Measurements from ENCODE around the gene FAM131A. TPM values are rescaled to one million over a fixed set of nuclear protein-coding genes. Genes with fewer than 3 reads are reported as not detected.

FAM131A gene
- total and polyA plus RNA-seq, 4 donors = 0.81 to 5.7 (median 2.7) TPM

GRCh38 chr3:184368586-184369183 is 31.3 kb downstream of the FAM131A start:
- peak overlapping the region; percentile 19 to 43 for H3K27ac ChIP-seq (ENCODE audit: low read depth in 1 of 2, low read length in 2 of 2)
- WGBS = 39% methylated on average over 3 of the region's 3 CpGs

GRCh38 chr3:184371570-184372018 is 34.2 kb downstream of the FAM131A start:
- DNase-seq (ENCODE audit: low spot score) = peak; percentile 66
- Histone ChIP-seq H3K9me3 (ENCODE audit: control insufficient read depth in 4 of 4, low read length in 3 of 4) (no peaks in the 10 kb centered on the region), H3K4me3 (ENCODE audit: low read depth in 1 of 3, low read length in 3 of 3) (no peak overlapping the region), H3K9ac (ENCODE audit: low read depth in 1 of 2, low read length in 2 of 2) (no peak overlapping the region), H3K27ac (ENCODE audit: low read depth in 1 of 2, low read length in 2 of 2) (no peak overlapping the region), H3K27me3 (ENCODE audit: control insufficient read depth in 4 of 4, insufficient read depth in 4 of 4, low read length in 3 of 4) (no peaks in the 10 kb centered on the region), H3K4me1 (ENCODE audit: control insufficient read depth in 4 of 4, insufficient read depth in 4 of 4, low read length in 3 of 4) (peaks cover 0 to 21% (median 18%) of the 10 kb centered on the region in 4 donors), H3K36me3 (ENCODE audit: control insufficient read depth in 4 of 4, insufficient read depth in 3 of 4, low read depth in 1 of 4, low read length in 3 of 4) (peaks cover 1 to 35% (median 27%) of the 10 kb centered on the region in 4 donors)
- peak in 1 of 2 donors; percentile 40 for TF ChIP-seq RXRA (IDR thresholded peaks at IDR 0.05)
- TF ChIP-seq RAD21 (IDR thresholded peaks at IDR 0.05) = peak; percentile 100
- TF ChIP-seq YY1 (IDR thresholded peaks at IDR 0.05) = no peak
- TF ChIP-seq, protein P1, sequence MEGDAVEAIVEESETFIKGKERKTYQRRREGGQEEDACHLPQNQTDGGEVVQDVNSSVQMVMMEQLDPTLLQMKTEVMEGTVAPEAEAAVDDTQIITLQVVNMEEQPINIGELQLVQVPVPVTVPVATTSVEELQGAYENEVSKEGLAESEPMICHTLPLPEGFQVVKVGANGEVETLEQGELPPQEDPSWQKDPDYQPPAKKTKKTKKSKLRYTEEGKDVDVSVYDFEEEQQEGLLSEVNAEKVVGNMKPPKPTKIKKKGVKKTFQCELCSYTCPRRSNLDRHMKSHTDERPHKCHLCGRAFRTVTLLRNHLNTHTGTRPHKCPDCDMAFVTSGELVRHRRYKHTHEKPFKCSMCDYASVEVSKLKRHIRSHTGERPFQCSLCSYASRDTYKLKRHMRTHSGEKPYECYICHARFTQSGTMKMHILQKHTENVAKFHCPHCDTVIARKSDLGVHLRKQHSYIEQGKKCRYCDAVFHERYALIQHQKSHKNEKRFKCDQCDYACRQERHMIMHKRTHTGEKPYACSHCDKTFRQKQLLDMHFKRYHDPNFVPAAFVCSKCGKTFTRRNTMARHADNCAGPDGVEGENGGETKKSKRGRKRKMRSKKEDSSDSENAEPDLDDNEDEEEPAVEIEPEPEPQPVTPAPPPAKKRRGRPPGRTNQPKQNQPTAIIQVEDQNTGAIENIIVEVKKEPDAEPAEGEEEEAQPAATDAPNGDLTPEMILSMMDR (IDR thresholded peaks at IDR 0.05; ENCODE audit: low read depth, low read length, missing input control) = peak; percentile 97
- peak in 1 of 2 donors; percentile 13 for TF ChIP-seq HNF4A (conservative IDR thresholded peaks at IDR 0.05)
- no peak for TF ChIP-seq JUND (IDR thresholded peaks at IDR 0.05)
- TF ChIP-seq FOXA2 (IDR thresholded peaks at IDR 0.05) = peak; percentile 53
- peak; percentile 73 for TF ChIP-seq FOXA1 (IDR thresholded peaks at IDR 0.05)
- TF ChIP-seq GABPA (IDR thresholded peaks at IDR 0.05 in 1 of 2, conservative IDR thresholded peaks at IDR 0.05 in 1 of 2) = no peak
- no peak for TF ChIP-seq EGR1 (IDR thresholded peaks at IDR 0.05; ENCODE audit: low read depth in 2 of 2)
- TF ChIP-seq HNF4G (IDR thresholded peaks at IDR 0.05) = no peak
- no peak for TF ChIP-seq SP1 (IDR thresholded peaks at IDR 0.05)
- 37% methylated on average over 5 of the region's 5 CpGs for WGBS

More at GRCh38 chr3:184368586-184369183, 31.3 kb downstream of the FAM131A start:
- TF ChIP-seq HNF4G (IDR thresholded peaks at IDR 0.05) (no peak), TAF1 (conservative IDR thresholded peaks at IDR 0.05) (no peak), MAX (IDR thresholded peaks at IDR 0.05) (no peak), JUND (IDR thresholded peaks at IDR 0.05) (no peak), FOXA1 (IDR thresholded peaks at IDR 0.05) (no peak), FOXA2 (IDR thresholded peaks at IDR 0.05) (no peak), RAD21 (IDR thresholded peaks at IDR 0.05) (peak in 1 of 2 donors; percentile 9), HNF4A (conservative IDR thresholded peaks at IDR 0.05) (peak in 1 of 2 donors; percentile 19)
- DNase-seq (ENCODE audit: low spot score) = no peak
- Histone ChIP-seq H3K9me3 (ENCODE audit: control insufficient read depth in 4 of 4, low read length in 3 of 4) (no peaks in the 10 kb centered on the region), H3K36me3 (ENCODE audit: control insufficient read depth in 4 of 4, insufficient read depth in 3 of 4, low read depth in 1 of 4, low read length in 3 of 4) (peaks cover 3 to 28% (median 15%) of the 10 kb centered on the region in 4 donors), H3K9ac (ENCODE audit: low read depth in 1 of 2, low read length in 2 of 2) (no peak overlapping the region), H3K4me1 (ENCODE audit: control insufficient read depth in 4 of 4, insufficient read depth in 4 of 4, low read length in 3 of 4) (peaks cover 2 to 25% (median 23%) of the 10 kb centered on the region in 4 donors), H3K4me3 (ENCODE audit: low read depth in 1 of 3, low read length in 3 of 3) (no peak overlapping the region), H3K27me3 (ENCODE audit: control insufficient read depth in 4 of 4, insufficient read depth in 4 of 4, low read length in 3 of 4) (no peaks in the 10 kb centered on the region)

- H3K36me3 ChIP-seq (ENCODE audit: control insufficient read depth in 4 of 4, insufficient read depth in 3 of 4, low read depth in 1 of 4, low read length in 3 of 4) = peaks cover 1 to 32% (median 27%) of the 10 kb centered on the region in 4 donors
- no peak overlapping the region for H3K27ac ChIP-seq (ENCODE audit: low read depth in 1 of 2, low read length in 2 of 2)
- no peak overlapping the region for H3K4me3 ChIP-seq (ENCODE audit: low read depth in 1 of 3, low read length in 3 of 3)
- no peaks in the 10 kb centered on the region for H3K27me3 ChIP-seq (ENCODE audit: control insufficient read depth in 4 of 4, insufficient read depth in 4 of 4, low read length in 3 of 4)
- H3K9ac ChIP-seq (ENCODE audit: low read depth in 1 of 2, low read length in 2 of 2) = no peak overlapping the region
- DNase-seq (ENCODE audit: low spot score) = no peak
- H3K9me3 ChIP-seq (ENCODE audit: control insufficient read depth in 4 of 4, low read length in 3 of 4) = no peaks in the 10 kb centered on the region
- 83% methylated on average over 8 of the region's 8 CpGs for WGBS
- peaks cover 0 to 23% (median 20%) of the 10 kb centered on the region in 4 donors for H3K4me1 ChIP-seq (ENCODE audit: control insufficient read depth in 4 of 4, insufficient read depth in 4 of 4, low read length in 3 of 4)
- TF ChIP-seq RAD21 (IDR thresholded peaks at IDR 0.05) (no peak), ZBTB33 (IDR thresholded peaks at IDR 0.05) (no peak), ATF3 (IDR thresholded peaks at IDR 0.05) (no peak), HNF4A (conservative IDR thresholded peaks at IDR 0.05) (no peak), RXRA (IDR thresholded peaks at IDR 0.05) (no peak), FOXA1 (IDR thresholded peaks at IDR 0.05) (no peak), EGR1 (IDR thresholded peaks at IDR 0.05; ENCODE audit: low read depth in 2 of 2) (no peak), SP1 (IDR thresholded peaks at IDR 0.05) (no peak), MAX (IDR thresholded peaks at IDR 0.05) (no peak), TAF1 (conservative IDR thresholded peaks at IDR 0.05) (no peak), HNF4G (IDR thresholded peaks at IDR 0.05) (no peak), NR2F2 (IDR thresholded peaks at IDR 0.05) (no peak)
- TF ChIP-seq, protein P2, sequence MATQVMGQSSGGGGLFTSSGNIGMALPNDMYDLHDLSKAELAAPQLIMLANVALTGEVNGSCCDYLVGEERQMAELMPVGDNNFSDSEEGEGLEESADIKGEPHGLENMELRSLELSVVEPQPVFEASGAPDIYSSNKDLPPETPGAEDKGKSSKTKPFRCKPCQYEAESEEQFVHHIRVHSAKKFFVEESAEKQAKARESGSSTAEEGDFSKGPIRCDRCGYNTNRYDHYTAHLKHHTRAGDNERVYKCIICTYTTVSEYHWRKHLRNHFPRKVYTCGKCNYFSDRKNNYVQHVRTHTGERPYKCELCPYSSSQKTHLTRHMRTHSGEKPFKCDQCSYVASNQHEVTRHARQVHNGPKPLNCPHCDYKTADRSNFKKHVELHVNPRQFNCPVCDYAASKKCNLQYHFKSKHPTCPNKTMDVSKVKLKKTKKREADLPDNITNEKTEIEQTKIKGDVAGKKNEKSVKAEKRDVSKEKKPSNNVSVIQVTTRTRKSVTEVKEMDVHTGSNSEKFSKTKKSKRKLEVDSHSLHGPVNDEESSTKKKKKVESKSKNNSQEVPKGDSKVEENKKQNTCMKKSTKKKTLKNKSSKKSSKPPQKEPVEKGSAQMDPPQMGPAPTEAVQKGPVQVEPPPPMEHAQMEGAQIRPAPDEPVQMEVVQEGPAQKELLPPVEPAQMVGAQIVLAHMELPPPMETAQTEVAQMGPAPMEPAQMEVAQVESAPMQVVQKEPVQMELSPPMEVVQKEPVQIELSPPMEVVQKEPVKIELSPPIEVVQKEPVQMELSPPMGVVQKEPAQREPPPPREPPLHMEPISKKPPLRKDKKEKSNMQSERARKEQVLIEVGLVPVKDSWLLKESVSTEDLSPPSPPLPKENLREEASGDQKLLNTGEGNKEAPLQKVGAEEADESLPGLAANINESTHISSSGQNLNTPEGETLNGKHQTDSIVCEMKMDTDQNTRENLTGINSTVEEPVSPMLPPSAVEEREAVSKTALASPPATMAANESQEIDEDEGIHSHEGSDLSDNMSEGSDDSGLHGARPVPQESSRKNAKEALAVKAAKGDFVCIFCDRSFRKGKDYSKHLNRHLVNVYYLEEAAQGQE (IDR thresholded peaks at IDR 0.05) = no peak
Observed at GRCh38 chr3:184372296-184372821, 35.0 kb downstream of the FAM131A start.
